AG09309 (cell line): ENCODE data around the gene CCDC134.

Experiments used
- DNase-seq: peaks from one replicate; pipeline ENCODE4 v3.0.0-alpha.2; 2010; ENCODE audit warnings: low read depth
- H3K4me3 ChIP-seq: 2 replicates; pipeline ENCODE4 v1.5.1; 2011; ENCODE audit warnings: mild to moderate bottlenecking, low read depth, low read length, moderate library complexity; ENCODE audit not compliant: control insufficient read depth
- TF ChIP-seq, protein P1 (sequence below): IDR thresholded peaks from 2 replicates; pipeline ENCODE4 v1.5.1; 2011; ENCODE audit warnings: mild to moderate bottlenecking, low read depth, low read length, inconsistent platforms; ENCODE audit not compliant: insufficient read depth, control insufficient read depth; ENCODE audit errors: missing control alignments

The CCDC134 gene

DNA sequence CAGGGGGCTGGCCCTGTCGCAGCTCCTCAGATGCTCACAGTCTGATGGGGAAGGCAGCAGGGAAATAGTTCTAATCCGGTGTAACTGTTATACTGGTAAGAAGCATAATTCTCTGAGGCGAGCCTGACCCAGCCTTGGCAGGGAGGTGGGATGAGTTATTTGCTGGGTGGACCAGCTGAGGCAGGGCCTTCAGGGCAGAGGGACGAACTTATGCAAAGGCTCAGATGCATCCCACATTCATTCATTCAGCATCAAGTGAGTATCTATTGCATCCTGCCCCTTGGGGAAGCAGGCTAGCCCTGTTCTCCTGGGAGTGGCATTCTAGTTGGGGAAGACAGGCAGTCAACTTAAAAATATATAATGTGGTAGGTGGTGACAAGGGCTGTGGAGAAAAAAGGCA lies 18.8 kb downstream of the CCDC134 start:
- TF ChIP-seq, protein P1, sequence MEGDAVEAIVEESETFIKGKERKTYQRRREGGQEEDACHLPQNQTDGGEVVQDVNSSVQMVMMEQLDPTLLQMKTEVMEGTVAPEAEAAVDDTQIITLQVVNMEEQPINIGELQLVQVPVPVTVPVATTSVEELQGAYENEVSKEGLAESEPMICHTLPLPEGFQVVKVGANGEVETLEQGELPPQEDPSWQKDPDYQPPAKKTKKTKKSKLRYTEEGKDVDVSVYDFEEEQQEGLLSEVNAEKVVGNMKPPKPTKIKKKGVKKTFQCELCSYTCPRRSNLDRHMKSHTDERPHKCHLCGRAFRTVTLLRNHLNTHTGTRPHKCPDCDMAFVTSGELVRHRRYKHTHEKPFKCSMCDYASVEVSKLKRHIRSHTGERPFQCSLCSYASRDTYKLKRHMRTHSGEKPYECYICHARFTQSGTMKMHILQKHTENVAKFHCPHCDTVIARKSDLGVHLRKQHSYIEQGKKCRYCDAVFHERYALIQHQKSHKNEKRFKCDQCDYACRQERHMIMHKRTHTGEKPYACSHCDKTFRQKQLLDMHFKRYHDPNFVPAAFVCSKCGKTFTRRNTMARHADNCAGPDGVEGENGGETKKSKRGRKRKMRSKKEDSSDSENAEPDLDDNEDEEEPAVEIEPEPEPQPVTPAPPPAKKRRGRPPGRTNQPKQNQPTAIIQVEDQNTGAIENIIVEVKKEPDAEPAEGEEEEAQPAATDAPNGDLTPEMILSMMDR = no peak
- no peak for DNase-seq
- H3K4me3 ChIP-seq = no peak overlapping the region

DNA sequence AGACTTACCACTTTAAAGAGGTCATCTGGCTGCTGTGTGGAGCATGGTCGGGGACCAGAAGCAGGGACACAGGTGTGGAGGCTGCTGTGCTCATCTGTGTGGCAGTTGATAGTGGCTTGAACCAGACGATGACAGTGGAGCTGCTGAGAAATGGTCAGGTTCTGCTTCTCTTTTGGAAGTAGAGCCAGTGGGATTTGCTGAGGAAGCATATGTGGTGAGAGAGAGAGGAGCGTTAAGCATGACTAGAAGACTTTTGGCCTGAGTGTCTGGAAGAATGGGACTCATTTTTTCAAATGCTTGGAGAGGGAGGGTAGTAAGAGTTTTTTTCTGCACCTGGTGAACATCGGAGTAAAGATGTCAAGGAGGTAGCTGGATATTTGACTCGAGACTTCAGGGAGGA lies 20.0 kb downstream of the CCDC134 start:
- H3K4me3 ChIP-seq = no peak overlapping the region
- TF ChIP-seq, protein P1 = no peak
- DNase-seq = no peak

DNA sequence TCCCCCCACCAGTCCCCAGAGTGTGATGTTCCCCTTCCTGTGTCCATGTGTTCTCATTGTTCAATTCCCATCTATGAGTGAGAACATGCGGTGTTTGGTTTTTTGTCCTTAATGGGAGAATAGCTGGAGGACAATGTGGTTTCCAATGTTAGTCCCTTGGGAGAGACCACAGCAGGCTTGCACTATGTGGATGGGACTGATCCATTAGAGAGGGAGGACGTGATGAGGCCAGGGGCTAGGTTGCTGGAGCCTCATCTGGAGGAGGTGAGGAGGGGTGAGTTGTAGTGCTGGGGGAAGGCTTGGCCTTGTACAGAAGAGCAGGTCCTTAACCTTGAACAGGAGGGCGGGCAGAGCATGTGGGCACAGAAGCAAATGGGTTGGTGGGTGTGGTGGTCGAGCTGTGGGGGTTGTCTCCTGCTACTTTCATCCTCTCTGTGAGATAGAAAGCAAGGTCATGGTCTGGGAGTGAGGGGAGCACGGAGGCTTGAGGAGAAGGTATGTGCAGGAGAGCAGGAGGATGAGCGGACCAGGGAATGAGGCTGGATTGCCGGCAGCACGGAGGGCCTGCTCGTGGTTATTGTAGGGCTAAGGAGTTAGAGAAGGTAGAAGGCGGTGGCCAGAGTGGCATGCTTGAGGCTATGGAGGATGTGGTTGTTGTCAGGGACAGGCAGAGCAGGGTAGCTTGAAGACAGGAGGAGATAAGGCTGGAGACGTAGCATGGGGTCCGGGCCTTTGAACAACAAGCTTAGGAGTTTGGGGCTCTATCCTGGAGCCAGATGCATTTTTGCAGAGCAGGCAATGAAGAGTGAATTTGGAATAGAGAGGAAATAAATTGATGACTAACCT lies 21.2 kb downstream of the CCDC134 start:
- DNase-seq = no peak

DNA sequence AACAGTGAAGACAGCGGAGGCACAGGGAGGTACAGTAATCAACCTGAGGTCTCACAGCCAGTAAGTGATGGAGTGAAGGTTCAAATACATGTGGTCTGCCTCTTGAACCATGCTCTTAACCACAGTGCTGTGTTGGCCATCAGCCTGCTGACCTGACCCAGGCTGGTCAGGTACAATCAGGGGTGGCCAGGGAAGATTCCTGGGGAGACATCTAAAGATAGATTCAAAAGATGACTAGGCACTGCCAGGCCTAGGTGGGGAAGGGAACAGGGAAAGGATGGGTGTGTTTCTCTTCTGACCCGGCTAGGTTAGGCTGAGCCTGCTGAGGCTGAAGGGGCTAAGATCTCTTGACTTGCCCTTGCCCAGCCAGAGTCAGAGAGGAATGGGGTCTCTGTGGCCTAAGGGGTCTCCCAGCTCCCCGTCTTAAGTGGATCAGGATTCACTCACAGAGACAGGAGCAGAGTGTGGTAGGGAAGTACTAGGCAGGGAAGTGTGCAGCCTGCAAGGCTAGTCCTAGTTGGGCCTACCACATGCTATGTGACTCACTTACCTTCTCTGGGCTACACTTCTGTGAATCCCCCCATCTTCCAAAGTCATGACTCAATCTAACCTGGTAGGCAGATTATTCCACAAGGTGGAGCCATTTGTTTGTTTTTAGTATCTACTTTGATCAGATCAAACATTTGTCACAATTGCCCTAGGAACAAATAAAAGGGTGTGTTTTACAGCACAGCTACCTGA lies 22.0 kb downstream of the CCDC134 start:
- no peak overlapping the region for H3K4me3 ChIP-seq
- TF ChIP-seq, protein P1 = peak; percentile 56
- DNase-seq = peak; percentile 32

More for the DNA sequence above, 21.2 kb downstream of the CCDC134 start:
- TF ChIP-seq, protein P1 = no peak
- no peak overlapping the region for H3K4me3 ChIP-seq

DNA sequence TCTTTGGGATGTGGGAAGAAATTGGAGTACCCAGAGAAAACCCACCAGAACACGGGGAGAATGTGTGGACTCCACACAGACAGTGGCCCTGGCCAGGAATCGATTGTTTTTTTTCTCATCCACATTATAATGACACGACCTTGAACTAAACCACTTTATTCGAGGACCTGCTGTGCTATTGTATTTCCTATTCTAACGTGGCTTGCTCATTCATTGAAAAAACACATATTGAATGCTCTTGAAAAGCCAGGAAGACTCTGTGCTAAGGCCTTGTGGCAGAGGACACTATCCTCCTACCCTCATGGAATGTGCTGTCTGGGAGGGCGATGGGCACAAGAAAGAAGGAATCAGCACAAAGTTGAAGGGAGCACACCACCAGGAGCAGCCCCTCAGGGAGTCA lies 23.3 kb downstream of the CCDC134 start:
- TF ChIP-seq, protein P1 = no peak
- DNase-seq = no peak
- H3K4me3 ChIP-seq = no peak overlapping the region

DNA sequence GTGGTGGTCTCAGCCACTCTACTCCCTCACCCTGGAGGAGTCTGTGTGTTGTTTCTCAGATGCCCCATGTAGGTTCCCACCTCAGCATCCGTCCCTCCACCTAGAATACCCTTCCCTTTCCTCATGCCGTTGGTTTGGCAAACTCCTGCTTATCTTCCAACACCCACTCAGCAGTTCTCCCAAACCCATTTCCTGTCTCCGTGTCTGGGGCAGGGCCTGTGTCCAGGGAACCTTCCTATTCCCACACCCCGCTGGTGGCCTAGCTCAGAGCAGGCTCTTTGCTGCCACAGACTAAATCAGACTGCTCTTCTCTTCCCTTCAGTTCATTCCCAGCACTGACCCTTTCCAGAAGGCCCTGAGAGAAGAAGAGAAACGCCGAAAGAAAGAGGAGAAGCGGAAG lies 24.9 kb downstream of the CCDC134 start:
- TF ChIP-seq, protein P1 = no peak
- no peak for DNase-seq

More for the DNA sequence above, 24.9 kb downstream of the CCDC134 start:
- H3K4me3 ChIP-seq = no peak overlapping the region
